SK-N-SH (cell line): ENCODE data around the gene MRPL1. TPM values are rescaled to one million over a fixed set of nuclear protein-coding genes. Genes with fewer than 3 reads are reported as not detected.

Experiments
- CTCF ChIA-PET: fragments of 300-600, 350-600 bp; formaldehyde crosslinking; extraction: SDS; loops from one replicate; lab custom pipeline; 2021; lab: Yijun Ruan, JAX
- POLR2A ChIA-PET: fragments of 350-600 bp; sonication (Branson Sonifier 250); formaldehyde crosslinking; extraction: SDS; loops from one replicate; lab custom pipeline; 2020; ENCODE audit warnings: antibody characterized with exemption, inconsistent platforms; lab: Yijun Ruan, JAX
- DNase-seq: peaks from one replicate; pipeline ENCODE4 v3.0.0; 2012
- H2AFZ ChIP-seq: fragments of 200-600 bp; sonication (generic); 2 replicates; pipeline ENCODE4 v1.8.1; 2016; ENCODE audit warnings: antibody characterized with exemption, mild to moderate bottlenecking, low read depth
- H3F3A ChIP-seq: fragments of 200-600 bp; sonication (generic); replicated peaks from 2 replicates; pipeline ENCODE3; 2016; ENCODE audit warnings: antibody characterized with exemption, mild to moderate bottlenecking; ENCODE audit not compliant: insufficient read depth
- H3K27ac ChIP-seq, 2 experiments: fragments of 200-500 bp in 1 of 2; fragments of 200-600 bp in 1 of 2; sonication (Bioruptor generic) in 1 of 2; sonication (generic), shearing (Covaris generic) in 1 of 2; 2 replicates each; pipeline versions ENCODE4 v1.5.1 to v1.6.1; 2014 to 2016; ENCODE audit warnings: low read depth in 2 of 2, inconsistent platforms in 1 of 2, low read length in 1 of 2, mild to moderate bottlenecking in 1 of 2, mixed read lengths in 1 of 2
- H3K27me3 ChIP-seq: fragments of 200-600 bp; sonication (generic), shearing (Covaris generic); 2 replicates; pipeline ENCODE4 v1.6.1; 2016; ENCODE audit warnings: mixed run types; ENCODE audit not compliant: insufficient read depth
- H3K36me3 ChIP-seq, 2 experiments: fragments of 200-500 bp in 1 of 2; fragments of 200-600 bp in 1 of 2; sonication (Bioruptor generic) in 1 of 2; sonication (generic) in 1 of 2; replicated peaks in 1 of 2; 2 replicates each; pipeline versions ENCODE3 to v1.5.1; 2014 to 2016; ENCODE audit warnings: low read length in 1 of 2, mild to moderate bottlenecking in 1 of 2; ENCODE audit not compliant: insufficient read depth in 2 of 2, control insufficient read depth in 1 of 2
- H3K4me1 ChIP-seq, 2 experiments: fragments of 200-500 bp in 1 of 2; fragments of 200-600 bp in 1 of 2; sonication (Bioruptor generic) in 1 of 2; sonication (generic), shearing (Covaris generic) in 1 of 2; 2 replicates each; pipeline versions ENCODE4 v1.5.1 to v1.6.1; 2014 to 2016; ENCODE audit warnings: low read depth in 1 of 2, low read length in 1 of 2, mixed run types in 1 of 2; ENCODE audit not compliant: insufficient read depth in 2 of 2, control insufficient read depth in 1 of 2
- H3K4me2 ChIP-seq: fragments of 200-600 bp; sonication (generic), shearing (Covaris generic); 2 replicates; pipeline ENCODE4 v1.6.1; 2017; ENCODE audit warnings: mixed run types
- H3K4me3 ChIP-seq, 2 experiments: fragments of 200-500 bp in 1 of 2; fragments of 200-600 bp in 1 of 2; sonication (Bioruptor generic) in 1 of 2; sonication (generic), shearing (Covaris generic) in 1 of 2; 2 replicates each; pipeline versions ENCODE4 v1.5.1 to v1.8.1; 2014 to 2016; ENCODE audit warnings: low read depth in 2 of 2, inconsistent platforms in 1 of 2, low read length in 1 of 2, mild to moderate bottlenecking in 1 of 2, mixed read lengths in 1 of 2, moderate library complexity in 1 of 2
- H3K79me2 ChIP-seq: fragments of 200-600 bp; sonication (generic); 2 replicates; pipeline ENCODE4 v1.8.1; 2017; ENCODE audit warnings: mild to moderate bottlenecking; ENCODE audit not compliant: insufficient read depth
- H3K9ac ChIP-seq: fragments of 200-600 bp; sonication (generic); 2 replicates; pipeline ENCODE4 v1.6.1; 2017; ENCODE audit warnings: mixed run types
- H3K9me2 ChIP-seq: fragments of 200-600 bp; sonication (generic); 2 replicates; pipeline ENCODE4 v1.6.1; 2017; ENCODE audit warnings: mixed run types
- H3K9me3 ChIP-seq: fragments of 200-600 bp; sonication (generic); 2 replicates; pipeline ENCODE4 v1.6.1; 2017; ENCODE audit warnings: mixed run types, mild to moderate bottlenecking, moderate library complexity
- H4K20me1 ChIP-seq: fragments of 200-600 bp; sonication (generic); 2 replicates; pipeline ENCODE4 v1.6.1; 2017; ENCODE audit warnings: mild to moderate bottlenecking, mixed run types; ENCODE audit not compliant: insufficient read depth
- ELF1 ChIP-seq: IDR thresholded peaks from 2 replicates; pipeline ENCODE4 v1.4.0; 2012
- FOXJ3 ChIP-seq: sonication (generic); formaldehyde crosslinking; IDR thresholded peaks from 2 replicates; pipeline ENCODE4 v1.5.1; 2020; ENCODE audit warnings: mild to moderate bottlenecking, missing genetic modification reagents
- IRF3 ChIP-seq: fragments of 150-350 bp; IDR thresholded peaks from 2 replicates; pipeline ENCODE4 v1.6.1; 2016; ENCODE audit warnings: mild to moderate bottlenecking, low read depth, low read length
- RAD21 ChIP-seq: IDR thresholded peaks from 2 replicates; pipeline ENCODE4 v1.6.1; 2012; ENCODE audit warnings: mild to moderate bottlenecking, low read length
- REST ChIP-seq: IDR thresholded peaks from 2 replicates; pipeline ENCODE4 v1.6.1; 2012; ENCODE audit warnings: mild to moderate bottlenecking, low read depth, low read length, moderate library complexity
- TAF1 ChIP-seq: IDR thresholded peaks from 2 replicates; pipeline ENCODE4 v1.6.1; 2012; ENCODE audit warnings: low read depth, mild to moderate bottlenecking, low read length, moderate library complexity, borderline replicate concordance
- USF2 ChIP-seq: fragments of 150-350 bp; IDR thresholded peaks from 2 replicates; pipeline ENCODE4 v1.6.1; 2017; ENCODE audit warnings: antibody characterized with exemption, low read length, low read depth, borderline replicate concordance
- WGBS: methylation state at CpG from one replicate; pipeline ENCODE4 v1.1.6; 2017; ENCODE audit warnings: low lambda C conversion rate; 5-methylcytosine and 5-hydroxymethylcytosine counted together
- polyA plus RNA-seq, 3 experiments: library from polyadenylated mRNA; depleted of rRNA; stranded (reverse); fragments of >200 nt; gene quantifications; 2 replicates each; pipeline ENCODE4 v1.2.3, GENCODE V29; 2012

Gene MRPL1
- polyA plus RNA-seq, 1 of the 3 experiments (the other 2 are of a cell fraction): 11.0 TPM

GRCh38 chr4:77849278-77849965 lies 13.2 kb upstream of the MRPL1 start (continued):
- TF ChIP-seq REST (no peak), USF2 (no peak), IRF3 (no peak), RAD21 (no peak), FOXJ3 (CRISPR knock-in tag) (no peak), TAF1 (no peak)
- TF ChIP-seq, all 33 proteins: peak for 0

- Histone ChIP-seq H3K4me3 (no peak overlapping the region), H3K4me1 (no peaks in the 10 kb centered on the region), H3K9me3 (no peaks in the 10 kb centered on the region), H3K9ac (no peak overlapping the region), H3K27ac (no peak overlapping the region), H3K27me3 (no peaks in the 10 kb centered on the region), H2AFZ (no peak overlapping the region), H3K36me3 (no peaks in the 10 kb centered on the region), H3F3A (no peaks in the 10 kb centered on the region), H3K9me2 (no peaks in the 10 kb centered on the region), H3K79me2 (no peaks in the 10 kb centered on the region), H3K4me2 (no peak overlapping the region), H4K20me1 (no peaks in the 10 kb centered on the region)
- no peak for DNase-seq
- 77% methylated on average over 7 of the region's 7 CpGs for WGBS
- CTCF ChIA-PET: interaction anchor here (1.4 kb wide), 1 partner anchor 9 kb away, joined by 3 read pairs; the partner anchor contains the start of gene MRPL1
- POLR2A ChIA-PET: no interaction called here
- TF ChIP-seq ELF1: no peak
Measured at GRCh38 chr4:77852892-77853495, 9.6 kb upstream of the MRPL1 start.
